HepG2 (cell line): Measurements from ENCODE around the gene RAMAC. TPM values are rescaled to one million over a fixed set of nuclear protein-coding genes. Genes with fewer than 3 reads are reported as not detected.

Experiments
- GABPB1 ChIP-seq: IDR thresholded peaks from 2 replicates; pipeline ENCODE4 v1.6.1; 2016; ENCODE audit warnings: mild to moderate bottlenecking, missing genetic modification reagents, moderate library complexity, missing compliant biosample characterization
- IKZF4 ChIP-seq: sonication (generic); formaldehyde crosslinking; IDR thresholded peaks from 2 replicates; pipeline ENCODE4 v1.5.1; 2020; ENCODE audit warnings: borderline replicate concordance, mild to moderate bottlenecking, low read depth, missing genetic modification reagents; ENCODE audit errors: not compliant biosample characterization
- KLF6 ChIP-seq: IDR thresholded peaks from 2 replicates; pipeline ENCODE4 v1.8.0; 2016; ENCODE audit warnings: missing biosample characterization, missing genetic modification reagents
- POLR2AphosphoS5 ChIP-seq: IDR thresholded peaks from 2 replicates; pipeline ENCODE4 v1.6.1; 2012; ENCODE audit warnings: low read depth, low read length
- TARDBP ChIP-seq: sonication (generic); formaldehyde crosslinking; IDR thresholded peaks from 2 replicates; pipeline ENCODE4 v1.8.0; 2022; ENCODE audit warnings: mild to moderate bottlenecking, missing genetic modification reagents
- ZKSCAN5 ChIP-seq: sonication (generic); formaldehyde crosslinking; IDR thresholded peaks from 2 replicates; pipeline ENCODE4 v1.5.1; 2020; ENCODE audit warnings: mild to moderate bottlenecking, missing genetic modification reagents
- ZNF460 ChIP-seq: sonication (generic); formaldehyde crosslinking; IDR thresholded peaks from 2 replicates; pipeline ENCODE4 v1.5.1; 2020; ENCODE audit warnings: missing genetic modification reagents, mild to moderate bottlenecking, borderline replicate concordance
- ZNF577 ChIP-seq: sonication (generic); formaldehyde crosslinking; IDR thresholded peaks from 2 replicates; pipeline ENCODE4 v1.4.0; 2020; ENCODE audit warnings: mild to moderate bottlenecking, low read depth, missing genetic modification reagents, borderline replicate concordance
- polyA plus RNA-seq, 8 experiments: library from polyadenylated mRNA; depleted of rRNA in 3 of 8; stranded (reverse) in 7 of 8; unstranded in 1 of 8; fragments of >200 nt; fragmentation: Illumina TruSeq in 4 of 8; extraction: Trizol in 4 of 8; gene quantifications; 2 replicates each; pipeline versions ENCODE4 v1.2.1 to v1.2.3, GENCODE V29; 2011 to 2016; ENCODE audit warnings: low read depth in 4 of 8, missing spikeins in 1 of 8, mixed read lengths in 1 of 8; ENCODE audit not compliant: insufficient read depth in 1 of 8
- total RNA-seq, 5 experiments: library from RNA; depleted of rRNA; stranded (reverse); fragments of >200 nt; fragmentation: Illumina TruSeq; extraction: Trizol; gene quantifications; 2 replicates each; pipeline ENCODE4 v1.2.3, GENCODE V29; 2016; ENCODE audit warnings: low read depth in 1 of 5
- TF ChIP-seq, protein P1 (sequence below): sonication (generic); formaldehyde crosslinking; IDR thresholded peaks from 2 replicates; pipeline ENCODE4; 2020; ENCODE audit warnings: missing genetic modification reagents, mild to moderate bottlenecking, borderline replicate concordance
- TF ChIP-seq, protein P2 (sequence below): sonication (generic); formaldehyde crosslinking; IDR thresholded peaks from 2 replicates; pipeline ENCODE4 v1.5.1; 2020; ENCODE audit warnings: mild to moderate bottlenecking, missing genetic modification reagents, borderline replicate concordance
- TF ChIP-seq, protein P3 (sequence below): sonication (generic); formaldehyde crosslinking; IDR thresholded peaks from 2 replicates; pipeline ENCODE4 v1.5.1; 2020; ENCODE audit warnings: mild to moderate bottlenecking, missing genetic modification reagents
- TF ChIP-seq, protein P4 (sequence below): sonication (generic); formaldehyde crosslinking; IDR thresholded peaks from 2 replicates; pipeline ENCODE4 v1.4.0; 2020; ENCODE audit warnings: missing genetic modification reagents
- TF ChIP-seq, protein P5 (sequence below): sonication (generic); formaldehyde crosslinking; IDR thresholded peaks from 2 replicates; pipeline ENCODE4 v1.8.1; 2023; ENCODE audit warnings: mild to moderate bottlenecking, missing genetic modification reagents

The RAMAC gene
- total and polyA plus RNA-seq, 2 of the 13 experiments (the other 11 are each of a cell fraction or from before 2014, with no cell fraction given) = 22.2 to 45.9 TPM

DNA sequence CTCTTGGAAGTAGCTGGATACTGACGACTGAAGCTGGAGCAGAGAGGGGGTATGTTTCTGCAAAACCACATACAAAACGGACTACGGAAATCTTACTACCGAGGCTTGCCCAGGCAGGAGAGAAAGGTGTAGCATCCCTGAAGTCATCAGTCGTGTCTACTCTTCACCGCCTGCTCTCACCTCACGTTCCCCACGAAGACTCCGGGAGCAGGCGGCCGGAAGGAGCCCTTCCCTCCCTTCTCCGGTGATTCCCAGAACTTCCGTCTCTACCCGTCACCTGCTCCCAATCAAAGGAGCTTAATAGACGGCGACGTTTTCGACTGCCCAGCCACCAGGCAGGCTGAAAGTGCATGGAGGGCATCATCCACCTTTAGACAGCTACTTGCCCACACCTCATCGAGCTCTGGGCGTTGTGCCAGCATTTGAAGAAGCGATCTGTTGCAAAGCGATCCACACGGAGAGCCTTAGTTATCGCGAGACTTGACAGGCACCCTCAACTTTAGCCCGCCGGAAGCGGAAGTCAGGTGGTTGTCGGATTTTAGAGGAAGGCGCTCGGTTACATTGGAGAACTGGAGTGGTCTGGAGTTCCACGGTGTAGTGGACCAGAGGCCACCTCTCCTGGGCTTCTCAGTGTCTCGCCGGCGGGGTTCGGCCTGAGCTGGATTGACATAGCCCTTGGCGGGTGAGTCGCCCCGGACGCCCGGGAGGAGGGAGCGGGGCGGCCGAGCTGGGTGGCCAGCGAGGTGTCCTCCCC, at the start of gene RAMAC (continued):
- TF ChIP-seq ZKSCAN5 (no peak), GABPB1 (peak; percentile 96), IKZF4 (CRISPR knock-in tag) (no peak), KLF6 (CRISPR knock-in tag) (no peak), POLR2AphosphoS5 (peak; percentile 88), ZNF460 (no peak), TARDBP (no peak; the same call in 1 of the 2 replicates), ZNF577 (CRISPR knock-in tag) (no peak)
- TF ChIP-seq, protein P1, sequence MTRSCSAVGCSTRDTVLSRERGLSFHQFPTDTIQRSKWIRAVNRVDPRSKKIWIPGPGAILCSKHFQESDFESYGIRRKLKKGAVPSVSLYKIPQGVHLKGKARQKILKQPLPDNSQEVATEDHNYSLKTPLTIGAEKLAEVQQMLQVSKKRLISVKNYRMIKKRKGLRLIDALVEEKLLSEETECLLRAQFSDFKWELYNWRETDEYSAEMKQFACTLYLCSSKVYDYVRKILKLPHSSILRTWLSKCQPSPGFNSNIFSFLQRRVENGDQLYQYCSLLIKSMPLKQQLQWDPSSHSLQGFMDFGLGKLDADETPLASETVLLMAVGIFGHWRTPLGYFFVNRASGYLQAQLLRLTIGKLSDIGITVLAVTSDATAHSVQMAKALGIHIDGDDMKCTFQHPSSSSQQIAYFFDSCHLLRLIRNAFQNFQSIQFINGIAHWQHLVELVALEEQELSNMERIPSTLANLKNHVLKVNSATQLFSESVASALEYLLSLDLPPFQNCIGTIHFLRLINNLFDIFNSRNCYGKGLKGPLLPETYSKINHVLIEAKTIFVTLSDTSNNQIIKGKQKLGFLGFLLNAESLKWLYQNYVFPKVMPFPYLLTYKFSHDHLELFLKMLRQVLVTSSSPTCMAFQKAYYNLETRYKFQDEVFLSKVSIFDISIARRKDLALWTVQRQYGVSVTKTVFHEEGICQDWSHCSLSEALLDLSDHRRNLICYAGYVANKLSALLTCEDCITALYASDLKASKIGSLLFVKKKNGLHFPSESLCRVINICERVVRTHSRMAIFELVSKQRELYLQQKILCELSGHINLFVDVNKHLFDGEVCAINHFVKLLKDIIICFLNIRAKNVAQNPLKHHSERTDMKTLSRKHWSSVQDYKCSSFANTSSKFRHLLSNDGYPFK (CRISPR knock-in tag) = peak; percentile 82; the same call in 1 of the 2 replicates
- TF ChIP-seq, protein P2, sequence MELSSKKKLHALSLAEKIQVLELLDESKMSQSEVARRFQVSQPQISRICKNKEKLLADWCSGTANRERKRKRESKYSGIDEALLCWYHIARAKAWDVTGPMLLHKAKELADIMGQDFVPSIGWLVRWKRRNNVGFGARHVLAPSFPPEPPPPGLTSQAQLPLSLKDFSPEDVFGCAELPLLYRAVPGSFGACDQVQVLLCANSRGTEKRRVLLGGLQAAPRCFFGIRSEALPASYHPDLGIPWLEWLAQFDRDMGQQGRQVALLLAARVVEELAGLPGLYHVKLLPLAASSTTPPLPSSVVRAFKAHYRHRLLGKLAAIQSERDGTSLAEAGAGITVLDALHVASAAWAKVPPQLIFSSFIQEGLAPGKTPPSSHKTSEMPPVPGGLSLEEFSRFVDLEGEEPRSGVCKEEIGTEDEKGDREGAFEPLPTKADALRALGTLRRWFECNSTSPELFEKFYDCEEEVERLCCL = peak; percentile 82; the same call in 1 of the 2 replicates
- TF ChIP-seq, protein P3, sequence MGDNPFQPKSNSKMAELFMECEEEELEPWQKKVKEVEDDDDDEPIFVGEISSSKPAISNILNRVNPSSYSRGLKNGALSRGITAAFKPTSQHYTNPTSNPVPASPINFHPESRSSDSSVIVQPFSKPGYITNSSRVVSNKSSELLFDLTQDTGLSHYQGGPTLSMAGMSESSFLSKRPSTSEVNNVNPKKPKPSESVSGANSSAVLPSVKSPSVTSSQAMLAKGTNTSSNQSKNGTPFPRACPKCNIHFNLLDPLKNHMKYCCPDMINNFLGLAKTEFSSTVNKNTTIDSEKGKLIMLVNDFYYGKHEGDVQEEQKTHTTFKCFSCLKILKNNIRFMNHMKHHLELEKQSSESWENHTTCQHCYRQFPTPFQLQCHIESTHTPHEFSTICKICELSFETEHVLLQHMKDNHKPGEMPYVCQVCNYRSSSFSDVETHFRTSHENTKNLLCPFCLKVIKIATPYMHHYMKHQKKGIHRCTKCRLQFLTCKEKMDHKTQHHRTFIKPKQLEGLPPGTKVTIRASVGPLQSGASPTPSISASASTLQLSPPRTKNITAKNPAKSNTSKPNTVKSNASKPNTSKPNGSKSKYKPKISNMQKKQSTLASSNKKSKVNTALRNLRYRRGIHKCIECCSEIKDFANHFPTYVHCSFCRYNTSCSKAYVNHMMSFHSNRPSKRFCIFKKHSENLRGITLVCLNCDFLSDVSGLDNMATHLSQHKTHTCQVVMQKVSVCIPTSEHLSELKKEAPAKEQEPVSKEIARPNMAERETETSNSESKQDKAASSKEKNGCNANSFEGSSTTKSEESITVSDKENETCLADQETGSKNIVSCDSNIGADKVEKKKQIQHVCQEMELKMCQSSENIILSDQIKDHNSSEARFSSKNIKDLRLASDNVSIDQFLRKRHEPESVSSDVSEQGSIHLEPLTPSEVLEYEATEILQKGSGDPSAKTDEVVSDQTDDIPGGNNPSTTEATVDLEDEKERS (CRISPR knock-in tag) = peak; percentile 63; the same call in 1 of the 2 replicates
- TF ChIP-seq, protein P4, sequence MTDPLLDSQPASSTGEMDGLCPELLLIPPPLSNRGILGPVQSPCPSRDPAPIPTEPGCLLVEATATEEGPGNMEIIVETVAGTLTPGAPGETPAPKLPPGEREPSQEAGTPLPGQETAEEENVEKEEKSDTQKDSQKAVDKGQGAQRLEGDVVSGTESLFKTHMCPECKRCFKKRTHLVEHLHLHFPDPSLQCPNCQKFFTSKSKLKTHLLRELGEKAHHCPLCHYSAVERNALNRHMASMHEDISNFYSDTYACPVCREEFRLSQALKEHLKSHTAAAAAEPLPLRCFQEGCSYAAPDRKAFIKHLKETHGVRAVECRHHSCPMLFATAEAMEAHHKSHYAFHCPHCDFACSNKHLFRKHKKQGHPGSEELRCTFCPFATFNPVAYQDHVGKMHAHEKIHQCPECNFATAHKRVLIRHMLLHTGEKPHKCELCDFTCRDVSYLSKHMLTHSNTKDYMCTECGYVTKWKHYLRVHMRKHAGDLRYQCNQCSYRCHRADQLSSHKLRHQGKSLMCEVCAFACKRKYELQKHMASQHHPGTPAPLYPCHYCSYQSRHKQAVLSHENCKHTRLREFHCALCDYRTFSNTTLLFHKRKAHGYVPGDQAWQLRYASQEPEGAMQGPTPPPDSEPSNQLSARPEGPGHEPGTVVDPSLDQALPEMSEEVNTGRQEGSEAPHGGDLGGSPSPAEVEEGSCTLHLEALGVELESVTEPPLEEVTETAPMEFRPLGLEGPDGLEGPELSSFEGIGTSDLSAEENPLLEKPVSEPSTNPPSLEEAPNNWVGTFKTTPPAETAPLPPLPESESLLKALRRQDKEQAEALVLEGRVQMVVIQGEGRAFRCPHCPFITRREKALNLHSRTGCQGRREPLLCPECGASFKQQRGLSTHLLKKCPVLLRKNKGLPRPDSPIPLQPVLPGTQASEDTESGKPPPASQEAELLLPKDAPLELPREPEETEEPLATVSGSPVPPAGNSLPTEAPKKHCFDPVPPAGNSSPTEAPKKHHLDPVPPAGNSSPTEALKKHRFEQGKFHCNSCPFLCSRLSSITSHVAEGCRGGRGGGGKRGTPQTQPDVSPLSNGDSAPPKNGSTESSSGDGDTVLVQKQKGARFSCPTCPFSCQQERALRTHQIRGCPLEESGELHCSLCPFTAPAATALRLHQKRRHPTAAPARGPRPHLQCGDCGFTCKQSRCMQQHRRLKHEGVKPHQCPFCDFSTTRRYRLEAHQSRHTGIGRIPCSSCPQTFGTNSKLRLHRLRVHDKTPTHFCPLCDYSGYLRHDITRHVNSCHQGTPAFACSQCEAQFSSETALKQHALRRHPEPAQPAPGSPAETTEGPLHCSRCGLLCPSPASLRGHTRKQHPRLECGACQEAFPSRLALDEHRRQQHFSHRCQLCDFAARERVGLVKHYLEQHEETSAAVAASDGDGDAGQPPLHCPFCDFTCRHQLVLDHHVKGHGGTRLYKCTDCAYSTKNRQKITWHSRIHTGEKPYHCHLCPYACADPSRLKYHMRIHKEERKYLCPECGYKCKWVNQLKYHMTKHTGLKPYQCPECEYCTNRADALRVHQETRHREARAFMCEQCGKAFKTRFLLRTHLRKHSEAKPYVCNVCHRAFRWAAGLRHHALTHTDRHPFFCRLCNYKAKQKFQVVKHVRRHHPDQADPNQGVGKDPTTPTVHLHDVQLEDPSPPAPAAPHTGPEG (CRISPR knock-in tag) = peak; percentile 59; the same call in 1 of the 2 replicates
- TF ChIP-seq, protein P5, sequence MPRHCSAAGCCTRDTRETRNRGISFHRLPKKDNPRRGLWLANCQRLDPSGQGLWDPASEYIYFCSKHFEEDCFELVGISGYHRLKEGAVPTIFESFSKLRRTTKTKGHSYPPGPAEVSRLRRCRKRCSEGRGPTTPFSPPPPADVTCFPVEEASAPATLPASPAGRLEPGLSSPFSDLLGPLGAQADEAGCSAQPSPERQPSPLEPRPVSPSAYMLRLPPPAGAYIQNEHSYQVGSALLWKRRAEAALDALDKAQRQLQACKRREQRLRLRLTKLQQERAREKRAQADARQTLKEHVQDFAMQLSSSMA (CRISPR knock-in tag) = no peak; the same call in 1 of the 2 replicates
